WTC11 (cell line): ENCODE results near the gene KYNU.

Experiments
- CTCF ChIP-seq: fragments of 200-600 bp; IDR thresholded peaks from 2 replicates; pipeline ENCODE4 v1.8.0; 2022; ENCODE audit warnings: antibody characterized with exemption
- ETV6 ChIP-seq: sonication (generic); formaldehyde crosslinking; IDR thresholded peaks from 2 replicates; pipeline ENCODE4 v1.8.1; 2022; ENCODE audit warnings: mild to moderate bottlenecking, missing genetic modification reagents
- MAX ChIP-seq: sonication (generic); formaldehyde crosslinking; IDR thresholded peaks from 2 replicates; pipeline ENCODE4 v1.8.0; 2022; ENCODE audit warnings: mild to moderate bottlenecking, missing genetic modification reagents
- MXD4 ChIP-seq: fragments of 250-450 bp; sonication (Bioruptor Pico); IDR thresholded peaks from 2 replicates; pipeline ENCODE4 v1.8.0; 2021; ENCODE audit warnings: mild to moderate bottlenecking, moderate library complexity, borderline replicate concordance
- TEAD4 ChIP-seq: sonication (generic); formaldehyde crosslinking; IDR thresholded peaks from 2 replicates; pipeline ENCODE4 v1.8.0; 2022; ENCODE audit warnings: mild to moderate bottlenecking, missing genetic modification reagents
- USF2 ChIP-seq: sonication (generic); formaldehyde crosslinking; IDR thresholded peaks from 2 replicates; pipeline ENCODE4 v1.8.1; 2023; ENCODE audit warnings: mild to moderate bottlenecking, missing genetic modification reagents, moderate library complexity

- no peak for TF ChIP-seq CTCF
- TF ChIP-seq USF2 (CRISPR knock-in tag): no peak
- no peak for TF ChIP-seq ETV6 (CRISPR knock-in tag)
- TF ChIP-seq MXD4 (CRISPR knock-in tag): no peak
- no peak for TF ChIP-seq TEAD4
- TF ChIP-seq MAX: no peak
These were observed 10.3 kb upstream of the KYNU start for GRCh38 chr2:142867136-142867535.
